Activated CD4-positive, alpha-beta memory T cell treated with anti-CD3 and anti-CD28 coated beads for 36 hours (primary cell): ENCODE measurements around the gene SBSN. TPM values are rescaled to one million over a fixed set of nuclear protein-coding genes. Genes with fewer than 3 reads are reported as not detected.
"Not testable (repeated sequence)": the region's sequence is repeated elsewhere in the genome, so short reads cannot be mapped to it uniquely, and the experiment has no call there.

Experiments
- CTCF ChIA-PET: fragments of 350-600 bp; sonication (Branson Sonifier 250); formaldehyde crosslinking; loops from one replicate; lab custom pipeline; 2021; ENCODE audit warnings: antibody characterized with exemption, inconsistent platforms; lab: Charles Lee
- POLR2A ChIA-PET: fragments of 350-600 bp; sonication (Branson Sonifier 250); formaldehyde crosslinking; loops from one replicate; lab custom pipeline; 2021; ENCODE audit warnings: antibody characterized with exemption; lab: Charles Lee
- DNase-seq: peaks from one replicate; pipeline ENCODE4 v3.0.0-alpha.2; 2020
- H3K27ac Mint-ChIP-seq: one replicate; pipeline ENCODE4 v1.8.0; 2021; ENCODE audit warnings: mixed read lengths
- H3K27me3 Mint-ChIP-seq: one replicate; pipeline ENCODE4 v1.8.0; 2021; ENCODE audit warnings: mixed read lengths
- H3K36me3 Mint-ChIP-seq: one replicate; pipeline ENCODE4 v1.8.0; 2021; ENCODE audit warnings: mixed read lengths
- H3K4me1 Mint-ChIP-seq: one replicate; pipeline ENCODE4 v1.8.0; 2021; ENCODE audit warnings: low read depth, mixed read lengths
- H3K4me3 Mint-ChIP-seq: one replicate; pipeline ENCODE4 v1.8.0; 2021; ENCODE audit warnings: mild to moderate bottlenecking, mixed read lengths
- H3K9me3 Mint-ChIP-seq: one replicate; pipeline ENCODE4 v1.8.0; 2021; ENCODE audit warnings: mixed read lengths
- intact Hi-C: fragments of 100-400 bp; cut with micrococcal nuclease; formaldehyde crosslinking; loops from one replicate; pipeline ENCODE4 v1.15.1; 2023
- total RNA-seq, 2 experiments: library from RNA; stranded (reverse); gene quantifications; one replicate each; pipeline ENCODE4 v1.2.3, GENCODE V29; 2021

SBSN gene
- total RNA-seq, 2 experiments from 2014 or later = 0.10 TPM; not detected in 1

DNA sequence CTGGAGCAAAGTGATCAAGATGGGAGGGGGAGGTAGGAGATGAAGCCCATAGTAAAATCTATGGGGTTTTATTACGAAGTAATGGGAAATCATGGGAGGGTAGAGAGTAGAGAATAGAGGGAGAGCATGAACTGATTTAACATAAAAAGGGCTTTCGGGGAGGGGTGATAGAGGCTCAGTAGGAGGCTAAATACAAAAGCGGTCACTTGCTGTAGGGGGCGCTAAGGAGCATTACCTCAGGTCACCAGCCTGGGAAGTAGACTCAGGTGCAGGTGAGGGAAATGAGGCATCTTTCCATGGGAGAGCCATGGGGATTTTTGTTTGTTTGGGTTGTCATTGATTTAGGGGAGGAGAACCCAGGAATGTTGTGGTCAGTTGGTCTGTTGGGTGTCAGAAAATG is 52.0 kb downstream of the SBSN start:
- intact Hi-C loops = no loop called here
- DNase-seq = peak; percentile 40
- no peaks in the 10 kb centered on the region for H3K36me3 Mint-ChIP-seq
- ChIA-PET POLR2A (no interaction called here), CTCF (interaction anchor here (0.9 kb wide), 1 partner anchor 19 kb away, joined by 3 read pairs; no protein-coding TSS in a partner anchor)
- H3K27ac Mint-ChIP-seq = no peak overlapping the region
- H3K27me3 Mint-ChIP-seq = no peaks in the 10 kb centered on the region
- H3K9me3 Mint-ChIP-seq = no peaks in the 10 kb centered on the region
- H3K4me1 Mint-ChIP-seq = no peaks in the 10 kb centered on the region
- H3K4me3 Mint-ChIP-seq = no peak overlapping the region

DNA sequence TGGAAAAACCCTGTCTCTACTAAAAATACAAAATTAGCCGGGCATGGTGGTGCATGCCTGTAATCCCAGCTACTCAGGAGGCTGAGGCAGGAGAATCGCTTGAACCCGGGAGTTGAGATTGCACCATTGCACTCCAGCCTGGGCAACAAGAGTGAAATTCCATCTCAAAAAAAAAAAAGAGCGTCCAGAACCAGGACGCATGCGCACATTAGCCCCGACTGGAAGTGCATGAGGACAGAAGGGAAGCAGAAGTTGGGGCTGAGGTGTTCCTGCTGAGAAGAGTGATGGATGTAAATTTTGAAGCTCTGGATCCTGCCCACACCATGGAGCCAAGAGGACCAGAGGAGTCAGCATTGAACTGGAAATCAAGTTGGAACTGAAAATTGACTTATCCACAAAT is 53.5 kb downstream of the SBSN start:
- POLR2A ChIA-PET, H3K36me3 Mint-ChIP-seq, H3K27me3 Mint-ChIP-seq, H3K4me3 Mint-ChIP-seq, CTCF ChIA-PET, H3K27ac Mint-ChIP-seq, DNase-seq, H3K4me1 Mint-ChIP-seq, intact Hi-C loops, H3K9me3 Mint-ChIP-seq: not testable (repeated sequence)

GRCh38 chr19:35474104-35474503 is 54.0 kb downstream of the SBSN start:
- ChIA-PET POLR2A (no interaction called here), CTCF (interaction anchor here (0.7 to 1.8 kb wide), 2 partner anchors 14 to 121 kb away, joined by 3 to 10 read pairs; no protein-coding TSS in a partner anchor)
- H3K9me3 Mint-ChIP-seq = no peaks in the 10 kb centered on the region
- no peaks in the 10 kb centered on the region for H3K36me3 Mint-ChIP-seq
- DNase-seq = no peak
- intact Hi-C loops = no loop called here
- H3K27ac Mint-ChIP-seq = no peak overlapping the region
- no peaks in the 10 kb centered on the region for H3K4me1 Mint-ChIP-seq
- no peak overlapping the region for H3K4me3 Mint-ChIP-seq
- H3K27me3 Mint-ChIP-seq = no peaks in the 10 kb centered on the region

Other genes starting within 250 kb of the SBSN start
- not detected for gene HAMP, start 245.8 kb downstream of the SBSN start, total RNA-seq
- gene MAG, start 236.2 kb downstream of the SBSN start, total RNA-seq = under 1 TPM; 0.43 to 0.44 TPM
- 1 to 10 TPM in 1 of 2 experiments, under 1 TPM in 1; 0.75 to 1.2 TPM for gene CD22, start 199.1 kb downstream of the SBSN start, total RNA-seq
- under 1 TPM in 1 of 2 experiments, not detected in 1; 0.12 TPM for gene FFAR1, start 180.4 kb downstream of the SBSN start, total RNA-seq
- gene FFAR3, start 169.9 kb downstream of the SBSN start, total RNA-seq = 1 to 10 TPM; 1.1 TPM
- gene GPR42, start 157.2 kb downstream of the SBSN start, total RNA-seq = under 1 TPM in 1 of 2 experiments, not detected in 1; 0.17 TPM
- not detected for gene FFAR2, start 80.1 kb downstream of the SBSN start, total RNA-seq
- not detected for gene KRTDAP, start 37.8 kb downstream of the SBSN start, total RNA-seq
- 1 to 10 TPM; 2.1 to 2.4 TPM for gene DMKN, start 14.7 kb downstream of the SBSN start, total RNA-seq
- not detected for gene GAPDHS, start 5.1 kb upstream of the SBSN start, total RNA-seq
- gene TMEM147, start 17.3 kb upstream of the SBSN start, total RNA-seq = 10 to 100 TPM; 73.5 to 81.9 TPM
- not detected for gene ATP4A, start 35.3 kb upstream of the SBSN start, total RNA-seq
- gene PMIS2, start 57.9 kb upstream of the SBSN start, total RNA-seq = not detected
- gene HAUS5, start 84.4 kb upstream of the SBSN start, total RNA-seq = 10 to 100 TPM; 36.6 to 43.1 TPM
- 10 to 100 TPM; 86.4 to 88.0 TPM for gene RBM42, start 100.7 kb upstream of the SBSN start, total RNA-seq
- under 1 TPM; 0.70 to 0.83 TPM for gene ETV2, start 113.4 kb upstream of the SBSN start, total RNA-seq
- 100 to 1,000 TPM; 444 to 453 TPM for gene COX6B1, start 120.0 kb upstream of the SBSN start, total RNA-seq
- gene UPK1A, start 138.2 kb upstream of the SBSN start, total RNA-seq = 1 to 10 TPM in 1 of 2 experiments, under 1 TPM in 1; 0.90 to 1.0 TPM
- 100 to 1,000 TPM; 226 to 228 TPM for gene ZBTB32, start 176.2 kb upstream of the SBSN start, total RNA-seq
- 10 to 100 TPM; 47.0 to 54.2 TPM for gene KMT2B, start 189.7 kb upstream of the SBSN start, total RNA-seq
- gene IGFLR1, start 214.1 kb upstream of the SBSN start, total RNA-seq = 10 to 100 TPM; 90.1 to 92.8 TPM
- gene U2AF1L4, start 217.1 kb upstream of the SBSN start, total RNA-seq = 10 to 100 TPM; 34.6 to 37.8 TPM
- 10 to 100 TPM; 46.7 to 47.9 TPM for gene PSENEN, start 217.3 kb upstream of the SBSN start, total RNA-seq
- 1 to 10 TPM; 7.5 TPM for gene LIN37, start 220.3 kb upstream of the SBSN start, total RNA-seq
- under 1 TPM; 0.36 to 0.53 TPM for gene HSPB6, start 228.7 kb upstream of the SBSN start, total RNA-seq
- 10 to 100 TPM; 38.4 to 40.0 TPM for gene PROSER3, start 229.9 kb upstream of the SBSN start, total RNA-seq
- 10 to 100 TPM; 35.0 to 39.3 TPM for gene ARHGAP33, start 247.3 kb upstream of the SBSN start, total RNA-seq